K562 (cell line): ENCODE data around the gene FN3K. TPM values are rescaled to one million over a fixed set of nuclear protein-coding genes. Genes with fewer than 3 reads are reported as not detected.
A peak's percentile ranks its signal among the peaks of the same experiment; 100 is the strongest.

Experiments
- ATAC-seq: fragments of 200-7000 bp; cut with Tn5 transposase; 3 replicates; pipeline ENCODE4 v1.9.1; 2020; ENCODE audit warnings: moderate library complexity
- BruUV-seq: library from RNA; stranded (reverse); fragments of 400-500 nt; replicated peaks from 2 replicates; lab custom pipeline; 2021; lab: Mats Ljungman, UMichigan
- CTCF ChIA-PET: fragments of 300-600 bp; formaldehyde crosslinking; extraction: SDS; loops from one replicate; lab custom pipeline; 2021; ENCODE audit warnings: low intra/inter-chr PET ratio; lab: Yijun Ruan, JAX
- POLR2A ChIA-PET: fragments of 300-600, 350-650 bp; sonication (Branson Sonifier 250); formaldehyde crosslinking; extraction: SDS; loops from one replicate; lab custom pipeline; 2021; ENCODE audit warnings: antibody characterized with exemption, inconsistent platforms; lab: Yijun Ruan, JAX
- DNase-seq, 4 experiments: peaks; one replicate each; pipeline versions ENCODE4 v3.0.0 to v3.0.0-alpha.2; 2011 to 2018; ENCODE audit warnings: low spot score in 3 of 4, mixed read lengths in 3 of 4; ENCODE audit errors: extremely low read depth in 1 of 4
- FAIRE-seq: peaks from 2 replicates; lab custom pipeline; 2011; peaks lifted over from hg19 to GRCh38; lab: Jason Lieb, UNC
- H2AFZ ChIP-seq: 2 replicates; pipeline ENCODE4 v1.6.0; 2011; ENCODE audit warnings: low read depth, low read length, control low read depth, inconsistent platforms
- H3K27ac ChIP-seq: fragments of 200-600 bp; 3 replicates; pipeline ENCODE4 v1.8.0; 2011; ENCODE audit warnings: low read depth, mild to moderate bottlenecking, control low read depth, inconsistent platforms, low read length, moderate library complexity, mixed read lengths; ENCODE audit errors: extremely low read depth
- H3K27me3 ChIP-seq, 2 experiments: fragments of 300-600 bp in 1 of 2; 2 replicates in 1 of 2; 3 replicates in 1 of 2; pipeline versions ENCODE4 v1.6.0 to v1.8.0; 2011; ENCODE audit warnings: inconsistent platforms in 2 of 2, low read length in 2 of 2, mild to moderate bottlenecking in 1 of 2, mixed read lengths in 1 of 2, moderate library complexity in 1 of 2; ENCODE audit not compliant: control insufficient read depth in 2 of 2, insufficient read depth in 2 of 2
- H3K36me3 ChIP-seq: fragments of 300-600 bp; 3 replicates; pipeline ENCODE4 v1.8.0; 2011; ENCODE audit warnings: mild to moderate bottlenecking, low read length, inconsistent platforms; ENCODE audit not compliant: control insufficient read depth, insufficient read depth
- H3K4me1 ChIP-seq, 2 experiments: fragments of 200-600 bp in 1 of 2; replicated peaks in 1 of 2; 2 replicates in 1 of 2; 3 replicates in 1 of 2; pipeline versions ENCODE4 v1.5.1 to v1.8.0; 2011; ENCODE audit warnings: inconsistent platforms in 2 of 2, low read length in 2 of 2, mild to moderate bottlenecking in 1 of 2, mixed read lengths in 1 of 2, moderate library complexity in 1 of 2; ENCODE audit not compliant: control insufficient read depth in 2 of 2, insufficient read depth in 2 of 2
- H3K4me2 ChIP-seq: 2 replicates; pipeline ENCODE4 v1.6.1; 2011; ENCODE audit warnings: low read length, control low read depth, inconsistent platforms, mixed read lengths; ENCODE audit not compliant: insufficient read depth
- H3K4me3 ChIP-seq: fragments of 200-600 bp; sonication (generic), shearing (Covaris generic); 2 replicates; pipeline ENCODE4 v1.5.1; 2016; ENCODE audit warnings: control low read depth, inconsistent platforms
- H3K79me2 ChIP-seq: fragments of 200-600 bp; 3 replicates; pipeline ENCODE4 v1.8.0; 2011; ENCODE audit warnings: low read length, inconsistent platforms; ENCODE audit not compliant: control insufficient read depth, insufficient read depth
- H3K9ac ChIP-seq, 2 experiments: 2 replicates each; pipeline versions ENCODE4 v1.6.0 to v1.6.1; 2011; ENCODE audit warnings: low read depth in 2 of 2, low read length in 2 of 2, control low read depth in 1 of 2, inconsistent platforms in 1 of 2, mild to moderate bottlenecking in 1 of 2, mixed read lengths in 1 of 2; ENCODE audit not compliant: insufficient read depth in 1 of 2
- H3K9me1 ChIP-seq: one replicate; pipeline ENCODE4 v1.6.0; 2011; ENCODE audit warnings: inconsistent platforms, mild to moderate bottlenecking, low read length, moderate library complexity; ENCODE audit not compliant: control insufficient read depth, insufficient read depth
- H3K9me3 ChIP-seq: replicated peaks from 2 replicates; pipeline ENCODE4 v1.5.1; 2011; ENCODE audit warnings: low read depth, low read length, inconsistent platforms; ENCODE audit not compliant: control insufficient read depth, insufficient read depth
- H4K20me1 ChIP-seq: replicated peaks from 2 replicates; pipeline ENCODE4 v1.6.1; 2011; ENCODE audit warnings: low read length, inconsistent platforms, mixed read lengths; ENCODE audit not compliant: control insufficient read depth, insufficient read depth
- ADNP ChIP-seq: fragments of 200-800 bp; sonication (Bioruptor generic); IDR thresholded peaks from 2 replicates; pipeline ENCODE4 v1.6.1; 2016; ENCODE audit warnings: missing genetic modification characterization, missing compliant biosample characterization
- E2F4 ChIP-seq: sonication (generic); formaldehyde crosslinking; IDR thresholded peaks from 2 replicates; pipeline ENCODE4 v1.8.0; 2022; ENCODE audit warnings: mild to moderate bottlenecking, low read depth, missing genetic modification reagents
- HINFP ChIP-seq: fragments of 450-650 bp; conservative IDR thresholded peaks from 2 replicates; pipeline ENCODE4 v1.6.1; 2016; ENCODE audit warnings: missing genetic modification characterization, low read depth, mild to moderate bottlenecking, control low read depth, missing compliant biosample characterization
- HMG20B ChIP-seq: fragments of 250-450 bp; sonication (Bioruptor Pico); IDR thresholded peaks from 2 replicates; pipeline ENCODE4 v1.5.0; 2021; ENCODE audit warnings: mild to moderate bottlenecking
- HMGXB4 ChIP-seq: sonication (generic); formaldehyde crosslinking; IDR thresholded peaks from 2 replicates; pipeline ENCODE4 v1.8.1; 2023; ENCODE audit warnings: mild to moderate bottlenecking, missing genetic modification reagents
- KAT7 ChIP-seq: sonication (generic); formaldehyde crosslinking; IDR thresholded peaks from 2 replicates; pipeline ENCODE4 v1.8.0; 2022; ENCODE audit warnings: missing genetic modification reagents, mild to moderate bottlenecking, borderline replicate concordance
- MAZ ChIP-seq, 2 experiments: fragments of 450-650 bp in 1 of 2; sonication (generic) in 1 of 2; formaldehyde crosslinking; IDR thresholded peaks in 1 of 2; conservative IDR thresholded peaks in 1 of 2; 2 replicates each; pipeline versions ENCODE4 v1.4.0 to v1.5.0; 2020; ENCODE audit warnings: mild to moderate bottlenecking in 1 of 2, missing genetic modification reagents in 1 of 2
- NCOA1 ChIP-seq: fragments of 450-650 bp; IDR thresholded peaks from 2 replicates; pipeline ENCODE4 v1.6.1; 2016; ENCODE audit warnings: low read depth
- NFYB ChIP-seq: IDR thresholded peaks from 2 replicates; pipeline ENCODE4 v1.6.1; 2011; ENCODE audit warnings: mild to moderate bottlenecking, moderate library complexity; ENCODE audit not compliant: insufficient read length; ENCODE audit errors: extremely low read depth
- PPARD ChIP-seq: fragments of 250-450 bp; sonication (Bioruptor Pico); IDR thresholded peaks from 2 replicates; pipeline ENCODE4 v1.8.0; 2022; ENCODE audit warnings: inconsistent platforms, mild to moderate bottlenecking, moderate library complexity
- SRSF1 ChIP-seq: fragments of 200-400 bp; formaldehyde crosslinking; IDR thresholded peaks from 2 replicates; pipeline ENCODE4 v1.6.1; 2017; ENCODE audit warnings: mild to moderate bottlenecking, low read depth, low read length, moderate library complexity
- TFE3 ChIP-seq: fragments of 450-650 bp; formaldehyde crosslinking; IDR thresholded peaks from 2 replicates; pipeline ENCODE4 v1.4.0; 2020; ENCODE audit warnings: mild to moderate bottlenecking, mixed read lengths
- THAP7 ChIP-seq: fragments of 250-450 bp; sonication (Bioruptor Pico); IDR thresholded peaks from 2 replicates; pipeline ENCODE4 v1.5.0; 2021
- ZBTB1 ChIP-seq: sonication (generic); formaldehyde crosslinking; IDR thresholded peaks from 2 replicates; pipeline ENCODE4 v1.8.1; 2023; ENCODE audit warnings: missing genetic modification reagents, low read depth, mild to moderate bottlenecking, borderline replicate concordance
- ZNF165 ChIP-seq: fragments of 250-450 bp; sonication (Bioruptor Pico); IDR thresholded peaks from 2 replicates; pipeline ENCODE4 v1.4.0; 2020; ENCODE audit warnings: borderline replicate concordance
- ZNF217 ChIP-seq: sonication (generic); formaldehyde crosslinking; IDR thresholded peaks from 2 replicates; pipeline ENCODE4 v1.8.0; 2022; ENCODE audit warnings: mild to moderate bottlenecking, missing genetic modification reagents
- WGBS: fragments of 100-300 bp; shearing (Covaris generic); methylation state at CpG from one replicate; pipeline ENCODE4 v1.1.6; 2016; ENCODE audit warnings: low coverage, mixed read lengths; ENCODE audit not compliant: insufficient coverage; ENCODE audit errors: missing lambda C conversion rate; 5-methylcytosine and 5-hydroxymethylcytosine counted together
- in situ Hi-C: fragments of 300-500 bp; cut with MboI; formaldehyde crosslinking; loops from 4 replicates; pipeline ENCODE4 v1.15.0; 2018; ENCODE audit warnings: inconsistent platforms, mixed read lengths
- intact Hi-C: fragments of 100-400 bp; cut with micrococcal nuclease; formaldehyde crosslinking; loops from 2 replicates; pipeline ENCODE4 v1.14.2; 2022
- polyA plus RNA-seq, 8 experiments: library from polyadenylated mRNA; depleted of rRNA in 4 of 8; stranded (reverse) in 5 of 8; unstranded in 3 of 8; fragments of >200 nt; fragmentation: Nextera tagmentation in 2 of 8; fragmentation: Illumina TruSeq in 1 of 8; extraction: Ambion mirVana in 2 of 8; extraction: Trizol in 1 of 8; gene quantifications; 2 replicates each; pipeline versions ENCODE4 v1.2.1 to v1.2.3, GENCODE V29; 2011 to 2014; ENCODE audit warnings: inconsistent platforms in 1 of 8, missing spikeins in 1 of 8
- total RNA-seq, 7 experiments: library from RNA; depleted of rRNA in 6 of 7; stranded (reverse); fragments of >200 nt in 6 of 7; fragmentation: Illumina TruSeq in 2 of 7; extraction: Trizol in 2 of 7; gene quantifications; 2 replicates each; pipeline versions ENCODE4 v1.2.1 to v1.2.3, GENCODE V29; 2011 to 2021; ENCODE audit warnings: low replicate concordance in 1 of 7

FN3K gene
- total and polyA plus RNA-seq, 9 of the 15 experiments (the other 6 are each of a cell fraction or from before 2014, with no cell fraction given) = 0.08 to 22.7 (median 3.8) TPM

GRCh38 chr17:82704886-82705285 lies 30.5 kb upstream of the FN3K start:
- intact Hi-C loops (no loop called here), in situ Hi-C loops (no loop called here)
- Histone ChIP-seq H3K79me2 (no peaks in the 10 kb centered on the region), H3K9ac (peak overlapping the region in 1 of 2 experiments; percentile 6; a peak in 1 of 4 replicates), H3K27ac (no peak overlapping the region), H3K4me3 (no peak overlapping the region), H3K27me3 (peaks cover 0 to 11% of the 10 kb centered on the region in 2 experiments; a peak in 1 of 5 replicates), H3K4me1 (peaks cover 0 to 41% of the 10 kb centered on the region in 2 experiments; a peak in 2 of 5 replicates), H3K4me2 (no peak overlapping the region), H2AFZ (no peak overlapping the region), H4K20me1 (0 out of 2 replicates have a peak, but pooled peaks cover 2% of the 10 kb centered on the region), H3K36me3 (no peaks in the 10 kb centered on the region), H3K9me1 (peaks cover 3% of the 10 kb centered on the region), H3K9me3 (no peaks in the 10 kb centered on the region)
- DNase-seq = no peak
- ChIA-PET CTCF (no interaction called here), POLR2A (no interaction called here)
- no peak for ATAC-seq
- 46% methylated on average over 13 of the region's 13 CpGs for WGBS
- no TSS peak for BruUV-seq
- no peak for FAIRE-seq
- TF ChIP-seq ZNF217 (CRISPR knock-in tag) = no peak
- TF ChIP-seq NCOA1 = no peak
- TF ChIP-seq ZNF165 (CRISPR knock-in tag) = no peak
- TF ChIP-seq SRSF1 = no peak
- no peak for TF ChIP-seq ZBTB1
- TF ChIP-seq NFYB = no peak
- no peak for TF ChIP-seq KAT7 (CRISPR knock-in tag)
- no peak for TF ChIP-seq ADNP (tag)
- no peak for TF ChIP-seq E2F4 (CRISPR knock-in tag)
- TF ChIP-seq HMG20B (CRISPR knock-in tag) = no peak
- no peak for TF ChIP-seq HMGXB4
- no peak for TF ChIP-seq MAZ (CRISPR knock-in tag; conservative IDR thresholded peaks at IDR 0.05 in 1 of 2, IDR thresholded peaks at IDR 0.05 in 1 of 2)
- no peak for TF ChIP-seq THAP7 (CRISPR knock-in tag)
- TF ChIP-seq TFE3 (CRISPR knock-in tag) = no peak
- TF ChIP-seq HINFP (tag) = no peak
- TF ChIP-seq PPARD (CRISPR knock-in tag) = no peak
